Uterus (tissue), 2 donors: ENCODE results near the gene RGR.

Experiments used
- POLR2A ChIP-seq, 2 donors: fragments of 450-650 bp; IDR thresholded peaks; one replicate each; pipeline ENCODE4 v1.6.1; 2016; ENCODE audit warnings: antibody characterized with exemption in 2 of 2, mild to moderate bottlenecking in 1 of 2, moderate library complexity in 1 of 2
- TF ChIP-seq, protein P1 (sequence below), 4 experiments: fragments of 200-600 bp in 2 of 4; fragments of 450-650 bp in 2 of 4; sonication (generic) in 2 of 4; IDR thresholded peaks; one replicate each; pipeline ENCODE4 v1.5.1; 2016 to 2019; ENCODE audit warnings: antibody characterized with exemption in 4 of 4, mild to moderate bottlenecking in 2 of 4, moderate library complexity in 1 of 4

DNA sequence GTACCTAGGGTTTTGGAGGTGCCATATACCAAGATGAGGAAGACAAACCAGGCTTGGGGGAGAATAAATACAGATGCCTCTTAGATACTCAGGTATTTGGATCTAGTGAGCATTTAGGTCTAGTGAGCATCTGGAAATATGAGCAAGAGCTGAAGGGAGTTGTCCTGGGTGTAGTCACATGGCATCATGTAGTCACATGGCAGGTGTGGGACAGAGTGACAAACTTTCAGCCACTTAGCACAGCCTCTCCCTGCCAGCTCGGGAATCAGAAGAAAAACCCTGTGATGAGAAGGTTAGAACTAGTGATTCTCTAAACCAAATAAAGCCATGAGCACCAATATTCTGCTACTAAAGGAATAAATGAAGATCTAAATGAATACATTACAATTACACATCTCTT, 24.3 kb downstream of the RGR start:
- TF ChIP-seq, protein P1, sequence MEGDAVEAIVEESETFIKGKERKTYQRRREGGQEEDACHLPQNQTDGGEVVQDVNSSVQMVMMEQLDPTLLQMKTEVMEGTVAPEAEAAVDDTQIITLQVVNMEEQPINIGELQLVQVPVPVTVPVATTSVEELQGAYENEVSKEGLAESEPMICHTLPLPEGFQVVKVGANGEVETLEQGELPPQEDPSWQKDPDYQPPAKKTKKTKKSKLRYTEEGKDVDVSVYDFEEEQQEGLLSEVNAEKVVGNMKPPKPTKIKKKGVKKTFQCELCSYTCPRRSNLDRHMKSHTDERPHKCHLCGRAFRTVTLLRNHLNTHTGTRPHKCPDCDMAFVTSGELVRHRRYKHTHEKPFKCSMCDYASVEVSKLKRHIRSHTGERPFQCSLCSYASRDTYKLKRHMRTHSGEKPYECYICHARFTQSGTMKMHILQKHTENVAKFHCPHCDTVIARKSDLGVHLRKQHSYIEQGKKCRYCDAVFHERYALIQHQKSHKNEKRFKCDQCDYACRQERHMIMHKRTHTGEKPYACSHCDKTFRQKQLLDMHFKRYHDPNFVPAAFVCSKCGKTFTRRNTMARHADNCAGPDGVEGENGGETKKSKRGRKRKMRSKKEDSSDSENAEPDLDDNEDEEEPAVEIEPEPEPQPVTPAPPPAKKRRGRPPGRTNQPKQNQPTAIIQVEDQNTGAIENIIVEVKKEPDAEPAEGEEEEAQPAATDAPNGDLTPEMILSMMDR (IDR thresholded peaks at IDR 0.05), result no peak
- TF ChIP-seq POLR2A (IDR thresholded peaks at IDR 0.05), result no peak
